Measurements from ENCODE around the gene IRAK4. TPM values are rescaled to one million over a fixed set of nuclear protein-coding genes. Genes with fewer than 3 reads are reported as not detected.

IRAK4 gene
- total and polyA plus RNA-seq, 2 experiments from 2014 or later: 5.1 to 15.9 TPM

DNA sequence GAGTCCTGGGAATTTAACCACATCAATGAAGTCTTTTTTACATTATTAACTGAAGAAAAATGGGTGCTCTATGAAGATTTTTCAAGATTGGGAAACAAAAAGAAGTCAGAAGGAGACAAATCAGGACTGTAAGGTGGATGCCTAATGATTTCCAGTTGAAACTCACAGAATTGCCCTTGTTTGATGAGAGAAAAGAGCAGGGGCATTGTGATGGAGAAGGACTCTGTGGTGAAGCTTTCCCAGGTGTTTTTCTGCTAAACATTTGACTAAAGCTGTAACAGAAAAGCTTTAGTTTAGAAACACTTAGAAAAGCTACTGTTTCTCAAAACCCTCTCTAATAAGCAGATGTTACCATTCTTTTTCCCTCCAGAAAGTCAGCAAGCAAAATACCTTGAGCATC is 5.8 kb downstream of the IRAK4 start:
- no peak for DNase-seq (ENCODE audit: low spot score)
- no peaks in the 10 kb centered on the region for H3K36me3 ChIP-seq (replicated peaks; ENCODE audit: insufficient read depth, low read depth)
- no peak overlapping the region for H3K4me3 ChIP-seq
- no peaks in the 10 kb centered on the region for H3K9me2 ChIP-seq (replicated peaks; ENCODE audit: insufficient read depth)
- no peaks in the 10 kb centered on the region for H4K20me1 ChIP-seq (ENCODE audit: insufficient read depth, poor library complexity, severe bottlenecking)
- peaks cover 10% of the 10 kb centered on the region for H3K4me1 ChIP-seq (ENCODE audit: insufficient read depth)
- TF ChIP-seq, protein P1, sequence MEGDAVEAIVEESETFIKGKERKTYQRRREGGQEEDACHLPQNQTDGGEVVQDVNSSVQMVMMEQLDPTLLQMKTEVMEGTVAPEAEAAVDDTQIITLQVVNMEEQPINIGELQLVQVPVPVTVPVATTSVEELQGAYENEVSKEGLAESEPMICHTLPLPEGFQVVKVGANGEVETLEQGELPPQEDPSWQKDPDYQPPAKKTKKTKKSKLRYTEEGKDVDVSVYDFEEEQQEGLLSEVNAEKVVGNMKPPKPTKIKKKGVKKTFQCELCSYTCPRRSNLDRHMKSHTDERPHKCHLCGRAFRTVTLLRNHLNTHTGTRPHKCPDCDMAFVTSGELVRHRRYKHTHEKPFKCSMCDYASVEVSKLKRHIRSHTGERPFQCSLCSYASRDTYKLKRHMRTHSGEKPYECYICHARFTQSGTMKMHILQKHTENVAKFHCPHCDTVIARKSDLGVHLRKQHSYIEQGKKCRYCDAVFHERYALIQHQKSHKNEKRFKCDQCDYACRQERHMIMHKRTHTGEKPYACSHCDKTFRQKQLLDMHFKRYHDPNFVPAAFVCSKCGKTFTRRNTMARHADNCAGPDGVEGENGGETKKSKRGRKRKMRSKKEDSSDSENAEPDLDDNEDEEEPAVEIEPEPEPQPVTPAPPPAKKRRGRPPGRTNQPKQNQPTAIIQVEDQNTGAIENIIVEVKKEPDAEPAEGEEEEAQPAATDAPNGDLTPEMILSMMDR (IDR thresholded peaks at IDR 0.05; ENCODE audit: poor library complexity): no peak
- TF ChIP-seq EZH2 (IDR thresholded peaks at IDR 0.05; ENCODE audit: borderline replicate concordance) (no peak), EZH2phosphoT487 (IDR thresholded peaks at IDR 0.05; ENCODE audit: low read depth, severe bottlenecking, unreplicated experiment) (no peak)
- no peaks in the 10 kb centered on the region for H3K9me3 ChIP-seq (ENCODE audit: low read depth)
- H3K4me2 ChIP-seq: no peak overlapping the region
- no peak overlapping the region for H2AFZ ChIP-seq
- H3K79me2 ChIP-seq: peaks cover 13% of the 10 kb centered on the region
- no peaks in the 10 kb centered on the region for H3K27me3 ChIP-seq
- no peak overlapping the region for H3K27ac ChIP-seq

- H3K4me3 ChIP-seq: no peak overlapping the region
- no peaks in the 10 kb centered on the region for H3K4me1 ChIP-seq (ENCODE audit: insufficient read depth)
- no peak overlapping the region for H2AFZ ChIP-seq
- no peaks in the 10 kb centered on the region for H3K9me3 ChIP-seq (ENCODE audit: low read depth)
- no peaks in the 10 kb centered on the region for H3K27me3 ChIP-seq
- no peaks in the 10 kb centered on the region for H4K20me1 ChIP-seq (ENCODE audit: insufficient read depth, poor library complexity, severe bottlenecking)
- no peak for TF ChIP-seq EZH2phosphoT487 (IDR thresholded peaks at IDR 0.05; ENCODE audit: low read depth, severe bottlenecking, unreplicated experiment)
- no peak for TF ChIP-seq EZH2 (IDR thresholded peaks at IDR 0.05; ENCODE audit: borderline replicate concordance)
- TF ChIP-seq, protein P1 (IDR thresholded peaks at IDR 0.05; ENCODE audit: poor library complexity): no peak
- H3K36me3 ChIP-seq (replicated peaks; ENCODE audit: insufficient read depth, low read depth): no peaks in the 10 kb centered on the region
- no peak overlapping the region for H3K4me2 ChIP-seq
- no peak overlapping the region for H3K27ac ChIP-seq
- no peak for DNase-seq (ENCODE audit: low spot score)
- H3K79me2 ChIP-seq: no peaks in the 10 kb centered on the region
- no peaks in the 10 kb centered on the region for H3K9me2 ChIP-seq (replicated peaks; ENCODE audit: insufficient read depth)
Measured at GRCh38 chr12:43766291-43766690, 7.5 kb downstream of the IRAK4 start.

- Histone ChIP-seq H3K9me2 (replicated peaks; ENCODE audit: insufficient read depth) (no peaks in the 10 kb centered on the region), H4K20me1 (ENCODE audit: insufficient read depth, poor library complexity, severe bottlenecking) (no peaks in the 10 kb centered on the region), H3K4me2 (no peak overlapping the region), H3K4me3 (no peak overlapping the region), H3K9me3 (ENCODE audit: low read depth) (no peaks in the 10 kb centered on the region), H3K27me3 (no peaks in the 10 kb centered on the region), H3K36me3 (replicated peaks; ENCODE audit: insufficient read depth, low read depth) (no peaks in the 10 kb centered on the region), H2AFZ (no peak overlapping the region), H3K4me1 (ENCODE audit: insufficient read depth) (no peaks in the 10 kb centered on the region), H3K79me2 (no peaks in the 10 kb centered on the region), H3K27ac (no peak overlapping the region)
- peak; percentile 46 for DNase-seq (ENCODE audit: low spot score)
- TF ChIP-seq, protein P1 (IDR thresholded peaks at IDR 0.05; ENCODE audit: poor library complexity): peak; percentile 59
- TF ChIP-seq EZH2 (IDR thresholded peaks at IDR 0.05; ENCODE audit: borderline replicate concordance) (no peak), EZH2phosphoT487 (IDR thresholded peaks at IDR 0.05; ENCODE audit: low read depth, severe bottlenecking, unreplicated experiment) (no peak)
- WGBS (ENCODE audit: low lambda C conversion rate, missing lambda C conversion rate): 25% methylated on average over 3 of the region's 3 CpGs
Measured at GRCh38 chr12:43776498-43776897, 17.7 kb downstream of the IRAK4 start.

Measured in hepatocyte (in vitro differentiated cells).